Endodermal cell (in vitro differentiated cells): ENCODE data around the gene NAV1. TPM values are rescaled to one million over a fixed set of nuclear protein-coding genes. Genes with fewer than 3 reads are reported as not detected.

Experiments
- DNase-seq: peaks from one replicate; pipeline ENCODE4 v3.0.0-alpha.2; 2017
- H3K27ac ChIP-seq: 2 replicates; pipeline ENCODE4 v1.5.1; 2013; ENCODE audit warnings: mild to moderate bottlenecking, low read depth, low read length, moderate library complexity
- H3K27me3 ChIP-seq: 2 replicates; pipeline ENCODE4 v1.6.1; 2013; ENCODE audit warnings: mild to moderate bottlenecking, low read length, moderate library complexity; ENCODE audit not compliant: insufficient read depth, control insufficient read depth, poor library complexity, severe bottlenecking
- H3K36me3 ChIP-seq: 2 replicates; pipeline ENCODE4 v1.7.0; 2013; ENCODE audit warnings: mild to moderate bottlenecking, low read length, moderate library complexity; ENCODE audit not compliant: control insufficient read depth, insufficient read depth
- H3K4me1 ChIP-seq: one replicate; pipeline ENCODE4 v1.7.0; 2013; ENCODE audit warnings: low read length; ENCODE audit not compliant: control insufficient read depth, insufficient read depth
- H3K4me3 ChIP-seq: 2 replicates; pipeline ENCODE4 v1.5.1; 2013; ENCODE audit warnings: mild to moderate bottlenecking, low read length, moderate library complexity
- H3K9ac ChIP-seq: 2 replicates; pipeline ENCODE4 v1.6.1; 2013; ENCODE audit warnings: mild to moderate bottlenecking, low read length, moderate library complexity; ENCODE audit not compliant: poor library complexity, severe bottlenecking; ENCODE audit errors: extremely low read depth
- H3K9me3 ChIP-seq: 2 replicates; pipeline ENCODE4 v1.6.1; 2013; ENCODE audit warnings: mild to moderate bottlenecking, low read length, moderate library complexity; ENCODE audit not compliant: control insufficient read depth
- H3K27ac Mint-ChIP-seq: 2 replicates; pipeline ENCODE4 v1.8.0; 2020; ENCODE audit warnings: mixed read lengths
- H3K27me3 Mint-ChIP-seq: 2 replicates; pipeline ENCODE4 v1.8.0; 2021; ENCODE audit warnings: mild to moderate bottlenecking, mixed read lengths; ENCODE audit not compliant: insufficient read depth
- H3K36me3 Mint-ChIP-seq: 2 replicates; pipeline ENCODE4 v1.8.0; 2020; ENCODE audit warnings: low read depth, mixed read lengths
- H3K4me1 Mint-ChIP-seq: 2 replicates; pipeline ENCODE4 v1.8.0; 2020; ENCODE audit warnings: mixed read lengths
- H3K4me3 Mint-ChIP-seq: 2 replicates; pipeline ENCODE4 v1.8.0; 2020; ENCODE audit warnings: mild to moderate bottlenecking, moderate library complexity, mixed read lengths
- H3K9me3 Mint-ChIP-seq: 2 replicates; pipeline ENCODE4 v1.8.0; 2020; ENCODE audit warnings: mild to moderate bottlenecking, mixed read lengths
- CTCF ChIP-seq: fragments of 200-600 bp; sonication (generic); conservative IDR thresholded peaks from 2 replicates; pipeline ENCODE4 v1.5.0; 2021; ENCODE audit warnings: antibody characterized with exemption, mild to moderate bottlenecking
- WGBS, 2 experiments: methylation state at CpG; one replicate each; pipeline versions ENCODE4 v1.1.5 to v1.1.7; 2013; ENCODE audit warnings: missing lambda C conversion rate in 2 of 2, mixed read lengths in 1 of 2; ENCODE audit not compliant: insufficient coverage in 1 of 2, insufficient read length in 1 of 2; 5-methylcytosine and 5-hydroxymethylcytosine counted together
- total RNA-seq, 2 donors: library from RNA; stranded (reverse); fragmentation: NEBNext Ultra II Directional in 1 of 2; extraction: Animal tissue kit (Norgen Biotek cat#: 25700) in 1 of 2; gene quantifications; 2 replicates in 1 of 2; 3 replicates in 1 of 2; pipeline ENCODE4 v1.2.1, GENCODE V29; 2021

The NAV1 gene
- total RNA-seq, 2 donors from 2014 or later, result 42.2 to 62.5 TPM

DNA sequence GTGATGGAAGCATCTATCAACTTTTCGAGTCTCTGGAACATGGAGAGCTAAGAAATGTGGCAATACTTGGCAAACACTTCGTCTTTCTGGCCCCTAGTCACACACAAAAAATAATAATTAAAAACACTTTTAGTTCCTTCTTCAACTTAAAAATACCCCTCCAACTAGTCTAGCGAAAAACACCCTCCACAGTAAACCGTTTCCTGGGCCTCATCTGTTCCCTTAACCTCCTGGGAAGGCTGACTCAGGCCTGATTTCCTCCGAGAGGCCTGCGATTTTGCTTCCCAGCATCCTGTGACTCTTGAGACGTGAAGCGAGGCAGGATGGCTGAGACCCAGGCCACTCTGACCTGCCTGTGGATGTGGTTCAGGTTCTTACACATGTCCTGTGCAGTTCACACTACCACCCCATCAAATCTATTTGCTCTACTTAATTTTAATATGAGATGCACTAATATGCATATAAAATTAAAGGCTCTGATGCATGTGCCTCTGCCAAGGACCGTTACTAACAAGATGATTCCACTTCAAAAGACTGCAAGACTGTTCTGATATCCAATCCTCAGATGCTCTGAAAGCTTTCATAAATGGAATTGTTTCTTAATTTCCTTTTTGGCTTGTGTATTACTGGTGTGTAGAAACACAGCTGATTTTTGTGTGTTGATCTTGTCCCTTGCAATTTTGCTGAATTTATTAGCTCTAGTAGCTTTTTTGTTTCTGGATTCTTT is 3.5 kb downstream of the NAV1 start:
- no peak overlapping the region for H3K27ac ChIP-seq
- no peak for TF ChIP-seq CTCF
- no peak overlapping the region for H3K4me3 ChIP-seq
- H3K4me3 Mint-ChIP-seq, result no peak overlapping the region
- DNase-seq, result no peak
- H3K36me3 ChIP-seq, result no peaks in the 10 kb centered on the region
- H3K9me3 Mint-ChIP-seq, result no peaks in the 10 kb centered on the region
- H3K9me3 ChIP-seq, result no peaks in the 10 kb centered on the region
- no peak overlapping the region for H3K27ac Mint-ChIP-seq
- H3K4me1 Mint-ChIP-seq, result peaks cover 39% of the 10 kb centered on the region
- peaks cover 45% of the 10 kb centered on the region for H3K27me3 Mint-ChIP-seq
- H3K9ac ChIP-seq, result no peak overlapping the region
- peaks cover 9% of the 10 kb centered on the region for H3K27me3 ChIP-seq
- no peaks in the 10 kb centered on the region for H3K36me3 Mint-ChIP-seq
- 86 to 93% methylated on average over 9 of the region's 9 CpGs for WGBS, 2 experiments
- H3K4me1 ChIP-seq, result no peaks in the 10 kb centered on the region

DNA sequence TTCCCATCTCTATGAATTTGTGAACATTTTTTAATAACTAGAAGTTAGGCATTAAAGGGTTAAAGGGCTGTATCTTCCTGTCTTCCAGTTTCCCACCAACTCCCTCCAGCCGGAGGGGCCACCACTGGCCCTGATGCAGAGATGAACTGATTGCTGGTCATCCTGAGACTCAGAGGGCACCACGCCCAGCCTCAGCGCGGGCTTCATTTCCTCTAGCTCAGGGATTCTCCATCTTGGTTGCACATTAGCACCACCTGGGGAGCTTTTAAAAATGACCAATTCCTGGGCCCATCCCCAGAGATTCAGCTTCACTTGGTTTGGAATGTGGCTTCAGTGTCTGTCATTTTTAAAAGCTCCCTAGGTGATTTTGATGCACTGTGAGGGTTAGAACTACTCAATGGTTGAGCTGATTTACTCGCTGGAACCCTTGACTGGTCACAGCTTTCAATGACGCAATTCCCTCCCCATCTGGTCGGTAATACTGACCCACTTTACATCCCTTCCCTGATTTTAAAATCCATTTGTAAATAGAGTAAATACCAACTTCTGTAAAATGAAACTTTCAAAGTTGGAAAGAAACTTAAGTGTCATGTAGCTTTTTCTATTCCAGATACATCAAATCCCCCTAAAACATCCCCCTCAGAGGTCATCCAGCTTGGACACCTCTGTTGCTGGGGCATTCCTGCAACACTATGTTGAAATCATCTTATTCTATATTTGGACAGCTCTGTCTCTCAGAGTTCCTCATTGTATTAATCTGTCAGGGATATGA is 5.1 kb downstream of the NAV1 start:
- no peak overlapping the region for H3K4me3 ChIP-seq
- H3K9ac ChIP-seq, result no peak overlapping the region
- TF ChIP-seq CTCF, result no peak
- Mint-ChIP-seq H3K36me3 (no peaks in the 10 kb centered on the region), H3K4me3 (no peak overlapping the region), H3K27me3 (peaks cover 33% of the 10 kb centered on the region), H3K4me1 (peaks cover 33% of the 10 kb centered on the region), H3K9me3 (no peaks in the 10 kb centered on the region), H3K27ac (no peak overlapping the region)
- H3K36me3 ChIP-seq, result no peaks in the 10 kb centered on the region
- 87% methylated on average over 7 of the region's 7 CpGs; no CpG with 5 or more reads in 1 of the 2 experiments for WGBS, 2 experiments
- no peak overlapping the region for H3K27ac ChIP-seq
- H3K9me3 ChIP-seq, result no peaks in the 10 kb centered on the region
- H3K27me3 ChIP-seq, result no peaks in the 10 kb centered on the region
- no peak for DNase-seq
- no peaks in the 10 kb centered on the region for H3K4me1 ChIP-seq

- Mint-ChIP-seq H3K36me3 (no peaks in the 10 kb centered on the region), H3K4me3 (no peak overlapping the region), H3K27ac (no peak overlapping the region), H3K4me1 (peaks cover 33% of the 10 kb centered on the region), H3K9me3 (no peaks in the 10 kb centered on the region), H3K27me3 (peaks cover 29% of the 10 kb centered on the region)
- Histone ChIP-seq H3K9me3 (no peaks in the 10 kb centered on the region), H3K27ac (no peak overlapping the region), H3K4me1 (no peaks in the 10 kb centered on the region), H3K36me3 (no peaks in the 10 kb centered on the region), H3K27me3 (no peaks in the 10 kb centered on the region), H3K9ac (no peak overlapping the region), H3K4me3 (no peak overlapping the region)
- 93 to 100% methylated on average over 3 of the region's 3 CpGs for WGBS, 2 experiments
- no peak for TF ChIP-seq CTCF
- no peak for DNase-seq
Observed at GRCh38 chr1:201544710-201545109, 5.8 kb downstream of the NAV1 start.
